HG03457 (cell line): Measurements from ENCODE around the gene THSD1.

ENCODE experiments used
- ATAC-seq: cut with Tn5 transposase; IDR thresholded peaks from one replicate; pipeline ENCODE4 v1.9.1; 2021; ENCODE audit warnings: moderate number of reproducible peaks; ENCODE audit not compliant: unreplicated experiment

The THSD1 gene

GRCh38 chr13:52405767-52406494 lies at the start of gene THSD1:
TSS of gene THSD1 (minus strand) at chr13:52406172. CDS start at chr13:52402600, 3,572 bp downstream.
- ATAC-seq: no peak

GRCh38 chr13:52455677-52456041 lies 49.7 kb upstream of the THSD1 start:
- ATAC-seq: peak; percentile 19

GRCh38 chr13:52454820-52455676 lies 49.1 kb upstream of the THSD1 start, which contains the start of gene CKAP2:
TSS of gene CKAP2 (plus strand) at chr13:52455478. CDS start at chr13:52455557, 79 bp downstream.
- peak; percentile 72 for ATAC-seq

- peak; percentile 28 for ATAC-seq
Observed at GRCh38 chr13:52454459-52454819, 48.5 kb upstream of the THSD1 start.

- no peak for ATAC-seq
Observed at GRCh38 chr13:52452470-52452869, 46.5 kb upstream of the THSD1 start.

GRCh38 chr13:52451135-52451804 lies 45.3 kb upstream of the THSD1 start:
- ATAC-seq: no peak

- no peak for ATAC-seq
Observed at GRCh38 chr13:52450793-52451116, 44.8 kb upstream of the THSD1 start.

- ATAC-seq: peak; percentile 61
Observed at GRCh38 chr13:52450012-52450792, 44.2 kb upstream of the THSD1 start, which contains the start of gene VPS36. TSS of gene VPS36 (minus strand) at chr13:52450634. CDS start at chr13:52450594, 40 bp downstream.

- no peak for ATAC-seq
Observed at GRCh38 chr13:52449331-52450011, 43.5 kb upstream of the THSD1 start.

- no peak for ATAC-seq
Observed at GRCh38 chr13:52447815-52448552, 42.0 kb upstream of the THSD1 start.

- no peak for ATAC-seq
Observed at GRCh38 chr13:52447354-52447753, 41.4 kb upstream of the THSD1 start.

GRCh38 chr13:52446265-52446664 lies 40.3 kb upstream of the THSD1 start:
- no peak for ATAC-seq

GRCh38 chr13:52432456-52432855 lies 26.5 kb upstream of the THSD1 start:
- no peak for ATAC-seq

- ATAC-seq: no peak
Observed at GRCh38 chr13:52428295-52428694, 22.3 kb upstream of the THSD1 start.

GRCh38 chr13:52421216-52421615 lies 15.2 kb upstream of the THSD1 start:
- no peak for ATAC-seq

- ATAC-seq: no peak
Observed at GRCh38 chr13:52419080-52419479, 13.1 kb upstream of the THSD1 start.

- no peak for ATAC-seq
Observed at GRCh38 chr13:52414963-52415362, 9.0 kb upstream of the THSD1 start.

- no peak for ATAC-seq
Observed at GRCh38 chr13:52414051-52414450, 8.1 kb upstream of the THSD1 start.

- no peak for ATAC-seq
Observed at GRCh38 chr13:52412128-52412527, 6.2 kb upstream of the THSD1 start.

- ATAC-seq: peak; percentile 92
Observed at GRCh38 chr13:52411629-52412028, 5.7 kb upstream of the THSD1 start.
